ENCODE measurements around the gene SYNGR1. TPM values are rescaled to one million over a fixed set of nuclear protein-coding genes. Genes with fewer than 3 reads are reported as not detected.

SYNGR1 gene
- total RNA-seq, 1 donor, result 14.2 TPM

GRCh38 chr22:39423976-39424375 is 74.2 kb downstream of the SYNGR1 start:
- DNase-seq (ENCODE audit: low read depth), result no peak
- H3K4me3 ChIP-seq (ENCODE audit: low read depth, low read length), result no peak overlapping the region
- TF ChIP-seq, protein P1, sequence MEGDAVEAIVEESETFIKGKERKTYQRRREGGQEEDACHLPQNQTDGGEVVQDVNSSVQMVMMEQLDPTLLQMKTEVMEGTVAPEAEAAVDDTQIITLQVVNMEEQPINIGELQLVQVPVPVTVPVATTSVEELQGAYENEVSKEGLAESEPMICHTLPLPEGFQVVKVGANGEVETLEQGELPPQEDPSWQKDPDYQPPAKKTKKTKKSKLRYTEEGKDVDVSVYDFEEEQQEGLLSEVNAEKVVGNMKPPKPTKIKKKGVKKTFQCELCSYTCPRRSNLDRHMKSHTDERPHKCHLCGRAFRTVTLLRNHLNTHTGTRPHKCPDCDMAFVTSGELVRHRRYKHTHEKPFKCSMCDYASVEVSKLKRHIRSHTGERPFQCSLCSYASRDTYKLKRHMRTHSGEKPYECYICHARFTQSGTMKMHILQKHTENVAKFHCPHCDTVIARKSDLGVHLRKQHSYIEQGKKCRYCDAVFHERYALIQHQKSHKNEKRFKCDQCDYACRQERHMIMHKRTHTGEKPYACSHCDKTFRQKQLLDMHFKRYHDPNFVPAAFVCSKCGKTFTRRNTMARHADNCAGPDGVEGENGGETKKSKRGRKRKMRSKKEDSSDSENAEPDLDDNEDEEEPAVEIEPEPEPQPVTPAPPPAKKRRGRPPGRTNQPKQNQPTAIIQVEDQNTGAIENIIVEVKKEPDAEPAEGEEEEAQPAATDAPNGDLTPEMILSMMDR (IDR thresholded peaks at IDR 0.05; ENCODE audit: insufficient read depth, low read length), result no peak

DNA sequence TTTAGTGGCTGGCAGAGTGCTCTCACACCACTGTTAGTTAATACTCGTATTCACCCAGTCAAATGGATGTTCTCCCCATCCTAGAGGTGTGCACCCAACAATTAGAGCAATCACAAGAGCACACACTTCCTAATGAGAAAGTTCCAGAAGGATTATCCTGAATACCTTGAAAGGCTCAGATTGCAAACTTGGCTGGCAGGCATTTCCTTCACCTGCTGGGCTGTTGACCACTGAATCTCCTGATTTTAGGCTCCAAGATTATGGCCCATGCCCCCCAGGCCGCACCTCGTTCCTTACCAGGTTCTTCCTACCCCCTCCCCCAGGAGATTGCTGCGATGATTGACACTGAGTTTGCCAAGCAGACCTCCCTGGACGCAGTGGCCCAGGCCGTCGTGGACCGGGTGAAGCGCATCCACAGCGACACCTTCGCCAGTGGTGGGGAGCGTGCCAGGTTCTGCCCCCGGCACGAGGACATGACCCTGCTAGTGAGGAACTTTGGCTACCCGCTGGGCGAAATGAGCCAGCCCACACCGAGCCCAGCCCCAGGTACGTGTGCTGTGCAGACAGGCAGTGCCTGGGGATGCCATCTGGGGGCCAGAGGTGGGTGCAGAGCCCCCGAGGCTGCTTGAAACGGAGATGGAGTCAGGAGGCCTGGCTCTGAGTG is 76.7 kb downstream of the SYNGR1 start:
- DNase-seq (ENCODE audit: low read depth), result no peak
- no peak overlapping the region for H3K4me3 ChIP-seq (ENCODE audit: low read depth, low read length)
- TF ChIP-seq, protein P1 (IDR thresholded peaks at IDR 0.05; ENCODE audit: insufficient read depth, low read length), result no peak

DNA sequence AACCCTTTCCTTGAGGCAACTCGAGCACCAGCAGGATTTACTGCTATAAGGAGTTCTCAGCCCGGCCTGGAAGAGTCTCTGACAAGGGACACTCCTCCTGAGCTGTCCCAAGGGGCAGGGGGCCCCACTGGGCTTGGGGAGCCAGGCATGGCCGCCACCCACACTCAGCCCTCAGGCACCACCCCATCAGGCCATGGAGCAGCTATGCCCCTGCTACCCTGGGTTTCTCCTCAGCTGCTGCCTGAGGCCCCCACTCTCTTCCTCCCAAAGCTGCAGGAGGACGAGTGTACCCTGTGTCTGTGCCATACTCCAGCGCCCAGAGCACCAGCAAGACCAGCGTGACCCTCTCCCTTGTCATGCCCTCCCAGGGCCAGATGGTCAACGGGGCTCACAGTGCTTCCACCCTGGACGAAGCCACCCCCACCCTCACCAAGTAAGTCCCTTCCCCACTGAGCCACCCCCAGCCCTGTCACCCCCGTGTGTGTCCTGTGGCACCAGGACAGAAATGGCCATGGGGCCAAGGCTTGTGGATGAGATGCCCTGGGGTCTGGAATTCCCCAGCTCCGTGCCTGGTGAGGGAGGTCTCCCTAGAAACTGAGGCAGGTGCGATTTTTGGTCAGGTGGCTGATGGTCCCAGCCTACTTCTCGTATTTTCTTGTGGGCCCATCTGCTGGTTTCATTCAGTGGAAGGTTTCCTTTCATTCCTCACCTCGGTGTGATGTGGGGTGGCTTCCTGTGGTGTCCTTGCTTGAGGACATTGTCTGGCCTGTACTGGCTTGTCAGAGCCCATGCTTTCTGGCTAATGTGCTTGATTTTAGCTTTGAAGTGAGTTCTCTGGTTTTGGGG is 78.2 kb downstream of the SYNGR1 start:
- TF ChIP-seq, protein P1 (IDR thresholded peaks at IDR 0.05; ENCODE audit: insufficient read depth, low read length), result no peak
- DNase-seq (ENCODE audit: low read depth), result no peak
- H3K4me3 ChIP-seq (ENCODE audit: low read depth, low read length), result no peak overlapping the region

GRCh38 chr22:39428597-39429071 is 78.8 kb downstream of the SYNGR1 start:
- no peak for DNase-seq (ENCODE audit: low read depth)
- no peak overlapping the region for H3K4me3 ChIP-seq (ENCODE audit: low read depth, low read length)
- TF ChIP-seq, protein P1 (IDR thresholded peaks at IDR 0.05; ENCODE audit: insufficient read depth, low read length), result no peak

DNA sequence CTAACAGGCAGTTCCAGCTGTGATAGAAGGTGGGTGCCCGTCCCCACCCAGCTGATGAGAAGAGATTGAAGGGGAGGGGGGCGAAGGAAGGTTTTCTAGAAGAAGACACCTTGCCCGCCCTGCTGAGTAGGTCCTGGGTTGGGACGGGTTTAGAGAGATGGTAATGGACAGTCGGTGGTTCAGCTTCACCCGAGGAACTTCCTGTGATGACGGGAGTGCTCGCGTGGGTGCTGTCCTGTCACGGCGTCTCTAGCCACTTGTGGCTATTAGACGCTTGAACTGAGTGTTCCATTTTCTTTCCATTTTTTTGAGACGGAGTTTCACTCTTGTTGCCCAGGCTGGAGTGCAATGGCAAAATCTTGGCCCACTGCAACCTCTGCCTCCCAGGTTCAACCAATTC is 79.4 kb downstream of the SYNGR1 start:
- TF ChIP-seq, protein P1 (IDR thresholded peaks at IDR 0.05; ENCODE audit: insufficient read depth, low read length), result no peak

GRCh38 chr22:39429916-39430575 is 80.3 kb downstream of the SYNGR1 start:
- TF ChIP-seq, protein P1 (IDR thresholded peaks at IDR 0.05; ENCODE audit: insufficient read depth, low read length), result no peak
- no peak overlapping the region for H3K4me3 ChIP-seq (ENCODE audit: low read depth, low read length)
- no peak for DNase-seq (ENCODE audit: low read depth)

More for the DNA sequence above, 79.4 kb downstream of the SYNGR1 start:
- H3K4me3 ChIP-seq (ENCODE audit: low read depth, low read length), result no peak overlapping the region
- DNase-seq (ENCODE audit: low read depth), result no peak
